D721Med (cell line): ENCODE data around the gene KRTAP13-2.

Experiments
- DNase-seq: peaks from one replicate; pipeline ENCODE4 v3.0.0; 2011; ENCODE audit warnings: low spot score; ENCODE audit not compliant: insufficient read length
- FAIRE-seq: peaks from 2 replicates; lab custom pipeline; 2011; peaks lifted over from hg19 to GRCh38; lab: Jason Lieb, UNC
- CTCF ChIP-seq: IDR thresholded peaks from 2 replicates; pipeline ENCODE4 v1.5.1; 2012; ENCODE audit warnings: mild to moderate bottlenecking, control low read depth; ENCODE audit not compliant: insufficient read depth; ENCODE audit errors: missing control alignments

KRTAP13-2 gene, protein sequence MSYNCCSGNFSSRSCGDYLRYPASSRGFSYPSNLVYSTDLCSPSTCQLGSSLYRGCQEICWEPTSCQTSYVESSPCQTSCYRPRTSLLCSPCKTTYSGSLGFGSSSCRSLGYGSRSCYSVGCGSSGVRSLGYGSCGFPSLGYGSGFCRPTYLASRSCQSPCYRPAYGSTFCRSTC

DNA sequence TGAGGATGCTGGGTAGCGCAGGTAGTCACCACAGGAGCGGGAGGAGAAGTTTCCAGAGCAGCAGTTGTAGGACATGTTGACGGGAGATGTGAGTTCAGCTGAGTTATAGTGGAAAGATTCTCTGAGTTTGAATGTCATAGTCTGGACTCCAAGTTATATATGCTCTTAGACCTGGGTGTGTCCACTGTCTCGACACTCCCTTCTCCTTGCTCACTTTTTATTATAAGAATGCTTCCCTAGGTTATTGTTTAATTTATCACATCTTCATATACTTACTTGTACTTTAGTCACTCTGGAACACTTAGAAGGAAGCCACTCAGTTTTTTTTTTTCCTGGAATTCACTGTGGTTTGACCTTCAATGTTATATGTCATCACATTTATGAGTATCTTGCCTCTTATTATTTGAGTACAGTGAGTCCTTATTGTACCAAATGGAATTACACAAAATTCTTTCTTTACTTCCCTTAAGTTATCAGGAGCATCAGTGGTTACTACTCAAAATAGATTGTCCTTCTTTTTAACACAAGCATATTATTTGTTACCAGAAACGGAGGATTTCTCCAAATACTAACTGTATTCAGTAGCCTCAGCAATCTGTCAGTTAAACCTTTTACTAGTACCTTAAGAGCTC lies at the start of gene KRTAP13-2:
TSS of gene KRTAP13-2 (minus strand) at position 133 of the 632 bp plus-strand sequence. CDS start at position 75, 58 bp downstream.
- DNase-seq (no peak), FAIRE-seq (no peak)
- no peak for TF ChIP-seq CTCF

GRCh38 chr21:30415993-30416392 lies 43.9 kb upstream of the KRTAP13-2 start:
- no peak for TF ChIP-seq CTCF
- FAIRE-seq (no peak), DNase-seq (no peak)

DNA sequence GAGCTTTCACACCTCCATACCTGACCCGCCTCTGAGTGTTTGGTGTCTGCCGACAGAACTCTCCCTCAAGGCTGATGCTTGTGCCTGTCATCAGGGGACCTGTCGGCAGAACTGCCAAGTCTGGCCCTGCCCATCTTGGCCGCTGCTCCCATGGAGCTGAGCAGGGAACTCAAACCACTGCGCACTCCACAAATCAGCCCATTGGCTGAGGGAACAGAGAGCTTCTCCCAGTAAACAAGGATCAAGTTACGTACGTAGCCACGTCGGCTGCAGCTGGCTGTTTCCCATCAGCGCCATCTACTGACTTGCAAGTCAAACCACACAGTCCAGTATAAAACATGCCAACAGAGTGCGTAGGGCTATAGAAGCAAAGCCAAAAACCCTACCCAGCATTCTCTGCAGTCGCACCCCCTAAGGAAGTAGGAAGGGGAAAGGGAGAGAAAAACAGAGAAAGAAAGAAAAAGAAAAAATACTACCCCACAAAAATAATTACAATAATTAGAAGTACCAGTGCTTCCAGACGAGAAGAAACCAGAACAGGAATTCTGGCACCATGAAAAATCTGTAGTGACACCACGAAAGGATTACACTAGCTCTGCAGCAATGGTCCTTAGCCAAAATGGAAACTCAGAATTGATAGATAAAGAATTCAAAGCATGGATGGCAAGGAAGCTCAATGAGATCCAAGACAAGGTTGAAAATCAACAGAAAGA lies 36.9 kb upstream of the KRTAP13-2 start:
- FAIRE-seq (no peak), DNase-seq (no peak)
- TF ChIP-seq CTCF = peak; percentile 26

GRCh38 chr21:30395731-30396130 lies 23.7 kb upstream of the KRTAP13-2 start, which contains the start of gene KRTAP13-1:
Gene KRTAP13-1 (plus strand): TSS chr21:30396031. CDS start chr21:30396087, 56 bp downstream.
- DNase-seq = no peak
- no peak for TF ChIP-seq CTCF
- no peak for FAIRE-seq

DNA sequence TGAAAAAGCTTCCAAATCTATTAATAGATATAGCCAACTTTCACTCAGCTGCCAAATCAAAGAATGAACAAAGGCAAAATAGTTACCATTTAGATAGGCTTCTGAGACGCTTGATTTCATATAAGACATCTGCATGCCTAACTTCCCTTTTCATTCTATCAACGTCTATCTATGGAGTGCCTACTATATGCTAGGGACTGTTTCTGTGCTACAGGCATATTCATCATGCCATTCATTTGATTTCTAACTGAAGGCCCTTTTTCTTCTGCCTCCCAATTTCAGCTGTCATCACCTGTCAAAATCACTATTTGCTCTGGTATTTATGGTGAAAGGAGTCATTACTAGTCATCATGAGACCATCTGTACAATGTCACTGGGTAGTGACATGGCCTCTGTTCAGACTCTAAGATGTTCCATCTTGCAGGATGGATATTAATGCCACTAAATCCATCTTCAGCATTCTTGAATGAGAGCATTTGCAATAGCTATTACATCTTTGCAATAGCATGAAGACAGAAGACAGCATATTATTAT lies 19.5 kb upstream of the KRTAP13-2 start:
- no peak for DNase-seq
- no peak for FAIRE-seq
- TF ChIP-seq CTCF = no peak

DNA sequence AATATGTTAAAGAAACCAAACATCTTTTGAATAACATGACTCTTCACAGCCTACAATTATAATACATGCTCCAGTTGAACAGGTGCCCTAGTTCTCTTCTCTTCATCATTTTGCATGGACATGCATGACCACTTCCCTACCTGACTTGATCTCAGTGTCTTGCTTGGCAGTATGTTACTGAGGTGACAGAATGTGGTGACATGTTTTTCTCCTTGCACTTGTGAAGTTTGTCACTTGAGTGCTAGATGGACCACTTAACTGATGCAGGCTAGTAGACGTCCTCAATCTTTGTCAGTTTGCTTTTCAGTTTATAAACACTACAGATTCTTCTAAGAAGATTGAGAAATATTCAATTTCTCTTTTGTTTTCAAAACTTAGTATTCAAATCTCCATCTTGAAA lies 10.1 kb upstream of the KRTAP13-2 start:
- no peak for TF ChIP-seq CTCF
- DNase-seq (no peak), FAIRE-seq (no peak)
